Ectodermal cell (in vitro differentiated cells): ENCODE measurements around the gene UBXN7.
"Not testable (repeated sequence)": the region's sequence is repeated elsewhere in the genome, so short reads cannot be mapped to it uniquely, and the experiment has no call there.

Experiments used
- H3K27ac ChIP-seq: 2 replicates; pipeline ENCODE4 v1.7.0; 2013; ENCODE audit warnings: mild to moderate bottlenecking, low read depth, low read length; ENCODE audit not compliant: insufficient read depth, poor library complexity, severe bottlenecking
- H3K27me3 ChIP-seq: 2 replicates; pipeline ENCODE4 v1.7.0; 2013; ENCODE audit warnings: mild to moderate bottlenecking, low read length; ENCODE audit not compliant: insufficient read depth, control insufficient read depth, poor library complexity, severe bottlenecking
- H3K36me3 ChIP-seq: one replicate; pipeline ENCODE4 v1.7.0; 2013; ENCODE audit warnings: low read length; ENCODE audit not compliant: control insufficient read depth, insufficient read depth
- H3K4me1 ChIP-seq: one replicate; pipeline ENCODE4 v1.7.0; 2013; ENCODE audit warnings: low read length; ENCODE audit not compliant: control insufficient read depth, insufficient read depth
- H3K4me3 ChIP-seq: 2 replicates; pipeline ENCODE4 v1.7.0; 2013; ENCODE audit warnings: low read depth, low read length, control low read depth; ENCODE audit not compliant: insufficient read depth
- H3K9me3 ChIP-seq: 2 replicates; pipeline ENCODE4 v1.7.0; 2013; ENCODE audit warnings: mild to moderate bottlenecking, low read length, moderate library complexity; ENCODE audit not compliant: control insufficient read depth
- WGBS, 2 experiments: methylation state at CpG; one replicate each; pipeline ENCODE4 v1.1.7; 2013; ENCODE audit warnings: missing lambda C conversion rate in 2 of 2; 5-methylcytosine and 5-hydroxymethylcytosine counted together

UBXN7 gene

DNA sequence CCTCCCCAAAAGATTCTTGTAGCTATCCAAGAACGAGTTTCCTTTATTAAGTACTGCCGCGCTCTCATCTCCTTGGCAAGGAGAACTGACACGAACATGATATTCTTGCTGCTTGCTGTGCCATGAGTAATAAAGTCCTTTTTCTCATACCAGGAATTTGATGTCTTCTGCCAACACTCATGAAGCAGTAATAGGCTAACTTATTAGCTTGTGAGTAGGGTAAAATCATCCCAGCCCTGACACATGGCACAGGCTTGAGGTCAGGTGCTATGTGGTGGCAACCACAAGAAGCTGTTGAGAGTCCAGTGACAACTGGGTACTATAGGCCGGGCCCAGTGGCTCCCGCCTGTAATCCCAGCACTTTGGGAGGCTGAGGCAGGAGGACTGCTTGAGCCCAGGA is 22.7 kb upstream of the UBXN7 start:
- no peaks in the 10 kb centered on the region for H3K9me3 ChIP-seq
- no peaks in the 10 kb centered on the region for H3K27me3 ChIP-seq
- WGBS, 2 experiments, result 94% methylated on average over 6 of the region's 6 CpGs
- H3K4me1 ChIP-seq, result no peaks in the 10 kb centered on the region
- H3K27ac ChIP-seq, result no peak overlapping the region
- H3K4me3 ChIP-seq, result no peak overlapping the region
- H3K36me3 ChIP-seq, result no peaks in the 10 kb centered on the region

DNA sequence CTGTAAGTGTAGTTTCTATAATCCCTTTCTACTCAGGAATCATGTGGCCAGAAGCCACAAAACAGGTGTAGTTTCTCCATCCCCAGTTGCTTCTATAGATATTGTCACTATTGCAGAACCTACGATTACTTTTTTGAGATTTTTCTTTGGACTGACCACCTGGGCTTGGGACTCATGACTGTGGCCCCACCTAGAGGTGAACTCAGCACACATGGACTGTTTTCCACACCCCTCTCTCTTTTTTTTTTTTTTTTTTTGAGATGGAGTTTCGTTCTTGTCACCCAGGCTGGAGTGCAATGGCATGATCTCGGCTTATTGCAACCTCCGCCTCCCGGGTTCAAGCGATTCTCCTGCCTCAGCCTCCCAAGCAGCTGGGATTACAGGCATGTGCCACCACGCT is 13.2 kb upstream of the UBXN7 start:
- 87 to 91% methylated on average over 7 of the region's 7 CpGs for WGBS, 2 experiments
- not testable (repeated sequence) for H3K36me3 ChIP-seq, H3K4me1 ChIP-seq, H3K9me3 ChIP-seq, H3K27me3 ChIP-seq, H3K27ac ChIP-seq, H3K4me3 ChIP-seq

DNA sequence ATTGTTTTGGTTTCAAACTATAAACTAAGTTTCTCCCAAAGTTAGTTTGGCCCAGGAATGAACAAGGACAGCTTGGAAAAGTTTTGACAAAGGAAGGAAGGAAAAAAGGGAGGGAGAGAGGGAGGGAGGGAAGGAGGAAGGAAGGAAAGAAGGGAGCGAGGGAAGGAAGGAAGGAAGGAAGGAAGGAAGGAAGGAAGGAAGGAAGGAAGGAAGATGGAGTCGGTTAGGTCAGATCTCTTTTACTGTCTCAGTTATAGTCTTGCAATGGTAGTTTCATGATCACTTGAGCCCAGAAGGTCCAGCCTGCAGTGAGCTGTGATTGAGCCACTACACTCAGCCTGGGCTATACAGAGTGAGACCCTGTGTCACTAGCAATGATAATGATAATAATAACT is 12.3 kb upstream of the UBXN7 start:
- Histone ChIP-seq H3K4me3 (no peak overlapping the region), H3K9me3 (no peaks in the 10 kb centered on the region), H3K4me1 (no peaks in the 10 kb centered on the region), H3K36me3 (no peaks in the 10 kb centered on the region), H3K27me3 (no peaks in the 10 kb centered on the region), H3K27ac (no peak overlapping the region)
- WGBS, 2 experiments, result 92 to 95% methylated on average over 2 of the region's 2 CpGs

DNA sequence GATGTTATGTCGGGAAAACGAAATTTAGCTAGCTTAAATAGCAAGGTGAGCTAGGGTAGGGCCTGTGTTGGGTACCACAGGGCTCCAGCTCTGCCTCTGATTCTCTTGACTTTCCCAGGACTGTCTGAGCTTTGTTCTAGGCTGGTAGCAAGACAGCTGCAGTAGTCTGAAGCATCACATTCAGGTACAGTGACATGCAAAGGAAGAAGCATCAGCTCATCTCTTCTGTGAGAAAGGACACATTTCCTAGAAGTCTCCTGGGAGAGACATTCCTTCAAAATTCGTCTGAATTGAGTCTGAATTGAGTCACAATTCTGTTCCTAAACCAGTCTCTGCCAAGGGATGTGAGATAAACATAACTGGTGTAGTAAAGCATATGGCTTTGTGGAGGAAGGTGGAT is 8.5 kb upstream of the UBXN7 start:
- Histone ChIP-seq H3K27me3 (no peaks in the 10 kb centered on the region), H3K4me3 (no peak overlapping the region), H3K4me1 (no peaks in the 10 kb centered on the region), H3K36me3 (no peaks in the 10 kb centered on the region), H3K9me3 (no peaks in the 10 kb centered on the region), H3K27ac (no peak overlapping the region)
- 75 to 80% methylated on average over 3 of the region's 3 CpGs for WGBS, 2 experiments

DNA sequence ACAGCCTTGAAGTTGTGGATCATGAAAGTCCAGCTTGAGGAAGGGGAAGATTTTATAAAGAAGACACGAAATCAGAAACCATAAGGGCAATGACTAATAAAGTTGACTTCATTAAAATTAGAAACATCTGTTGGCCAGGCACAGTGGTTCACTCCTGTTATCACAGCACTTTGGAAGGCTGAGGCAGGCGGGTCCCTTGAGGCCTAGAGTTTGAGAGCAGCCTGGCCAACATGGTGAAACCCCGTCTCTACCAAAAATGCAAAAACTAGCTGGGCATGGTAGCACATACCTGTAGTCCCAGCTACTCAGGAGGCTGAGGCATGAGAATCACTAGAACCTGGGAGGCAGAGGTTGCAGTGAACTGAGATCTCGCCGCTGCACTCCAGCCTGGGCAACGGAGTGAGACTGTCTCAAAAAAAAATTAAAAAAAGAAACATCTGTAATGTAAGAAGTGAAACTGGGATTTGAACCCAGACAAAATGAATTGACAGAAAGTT is 7.9 kb upstream of the UBXN7 start:
- Histone ChIP-seq H3K27me3 (no peaks in the 10 kb centered on the region), H3K27ac (no peak overlapping the region), H3K4me1 (no peaks in the 10 kb centered on the region), H3K36me3 (no peaks in the 10 kb centered on the region), H3K9me3 (no peaks in the 10 kb centered on the region), H3K4me3 (no peak overlapping the region)
- WGBS, 2 experiments, result 92% methylated on average over 6 of the region's 6 CpGs

DNA sequence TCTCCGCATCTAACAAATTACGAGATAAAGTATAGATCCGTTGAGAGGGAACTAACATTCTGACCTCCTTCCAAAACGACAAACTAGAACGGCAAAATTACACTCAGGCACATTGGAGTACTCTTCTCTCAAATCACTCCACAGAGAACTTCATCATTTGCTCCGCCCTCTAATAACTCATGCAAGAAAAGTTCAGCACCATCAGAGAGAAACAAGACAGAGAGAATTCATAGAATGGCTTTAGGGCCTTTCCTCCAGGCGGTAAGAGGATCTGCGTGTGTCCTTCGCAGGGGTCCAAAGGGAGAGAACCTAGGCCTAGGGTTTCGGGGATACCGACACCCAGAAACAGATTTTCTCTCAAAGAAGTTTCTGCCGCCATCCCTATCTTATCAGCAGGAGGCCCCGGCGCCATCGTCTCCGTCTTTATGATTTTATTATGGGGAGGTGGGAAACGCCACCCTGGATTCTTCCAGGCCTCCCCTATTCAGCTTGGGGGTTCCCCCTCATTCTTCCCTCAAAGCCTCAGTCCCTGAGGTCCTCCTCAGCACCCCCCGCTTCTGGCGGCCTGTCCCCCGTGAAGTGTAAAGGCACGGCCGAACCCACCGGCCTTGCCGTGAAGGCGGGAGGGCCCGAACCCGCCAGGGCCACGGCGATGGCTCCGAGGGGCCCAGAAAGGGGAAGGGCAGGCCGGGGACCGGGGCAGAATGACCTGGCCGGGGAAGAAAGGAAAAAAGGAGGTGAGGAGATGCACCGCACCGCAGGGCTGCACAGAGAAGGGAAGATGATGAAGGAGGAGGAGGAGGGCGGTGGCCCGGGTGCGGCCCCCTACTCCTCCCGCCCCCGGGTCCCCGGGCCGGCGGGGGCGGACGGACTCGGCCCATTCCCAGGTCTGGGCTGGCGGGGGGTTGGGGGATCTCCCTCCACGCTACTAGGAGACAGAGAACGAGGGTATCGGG is 768 bp downstream of the UBXN7 start:
- Histone ChIP-seq H3K27me3 (no peaks in the 10 kb centered on the region), H3K36me3 (peaks cover 14% of the 10 kb centered on the region), H3K9me3 (no peaks in the 10 kb centered on the region), H3K27ac (peak overlapping the region; percentile 88), H3K4me1 (no peaks in the 10 kb centered on the region), H3K4me3 (peak overlapping the region; percentile 98)
- 3% methylated on average over 50 of the region's 50 CpGs for WGBS, 2 experiments

DNA sequence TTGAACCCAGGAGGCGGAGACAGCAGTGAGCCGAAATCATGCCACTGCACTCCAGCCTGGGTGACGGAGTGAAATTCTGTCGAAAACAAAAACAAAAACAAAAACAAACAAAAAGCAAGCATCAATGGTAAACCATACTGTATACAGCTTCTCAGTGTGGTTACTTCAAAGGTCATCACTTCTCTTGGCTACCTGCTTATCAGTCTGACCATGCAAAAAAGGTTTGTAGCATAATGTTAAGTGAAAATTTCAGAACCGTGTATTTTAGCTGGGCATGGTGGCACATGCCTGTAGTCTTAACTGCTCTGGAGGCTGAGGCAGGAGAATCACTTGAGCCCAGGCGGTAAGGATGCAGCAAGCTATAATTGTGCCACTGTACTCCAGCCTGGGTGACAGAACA is 4.2 kb downstream of the UBXN7 start:
- 95% methylated on average over 6 of the region's 6 CpGs for WGBS, 2 experiments
- H3K27me3 ChIP-seq, result no peaks in the 10 kb centered on the region
- H3K9me3 ChIP-seq, result no peaks in the 10 kb centered on the region
- no peak overlapping the region for H3K4me3 ChIP-seq
- no peaks in the 10 kb centered on the region for H3K4me1 ChIP-seq
- H3K36me3 ChIP-seq, result peaks cover 15% of the 10 kb centered on the region
- no peak overlapping the region for H3K27ac ChIP-seq

DNA sequence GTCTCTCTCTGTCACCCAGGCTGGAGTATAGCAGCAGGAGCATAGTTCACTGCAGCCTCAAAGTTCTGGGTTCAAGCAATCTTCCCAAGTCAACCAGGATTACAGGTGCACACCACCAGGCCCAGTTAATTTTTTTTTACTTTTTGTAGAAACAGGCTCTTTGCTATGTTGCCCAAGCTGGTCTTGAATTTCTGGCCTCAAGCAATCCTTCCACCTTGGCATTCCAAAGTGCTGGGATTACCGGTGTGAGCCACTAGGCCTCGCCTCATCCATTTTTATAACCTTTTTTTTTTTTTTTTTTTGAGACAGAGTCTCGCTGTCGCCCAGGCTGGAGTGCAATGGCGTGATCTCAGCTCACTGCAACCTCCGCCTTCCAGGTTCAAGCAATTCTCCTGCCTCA is 7.8 kb downstream of the UBXN7 start:
- not testable (repeated sequence) for H3K4me1 ChIP-seq, H3K9me3 ChIP-seq, H3K27me3 ChIP-seq, H3K27ac ChIP-seq, H3K4me3 ChIP-seq
- WGBS, 2 experiments, result 83 to 92% methylated on average over 6 of the region's 6 CpGs
- H3K36me3 ChIP-seq, result peaks cover 15% of the 10 kb centered on the region

DNA sequence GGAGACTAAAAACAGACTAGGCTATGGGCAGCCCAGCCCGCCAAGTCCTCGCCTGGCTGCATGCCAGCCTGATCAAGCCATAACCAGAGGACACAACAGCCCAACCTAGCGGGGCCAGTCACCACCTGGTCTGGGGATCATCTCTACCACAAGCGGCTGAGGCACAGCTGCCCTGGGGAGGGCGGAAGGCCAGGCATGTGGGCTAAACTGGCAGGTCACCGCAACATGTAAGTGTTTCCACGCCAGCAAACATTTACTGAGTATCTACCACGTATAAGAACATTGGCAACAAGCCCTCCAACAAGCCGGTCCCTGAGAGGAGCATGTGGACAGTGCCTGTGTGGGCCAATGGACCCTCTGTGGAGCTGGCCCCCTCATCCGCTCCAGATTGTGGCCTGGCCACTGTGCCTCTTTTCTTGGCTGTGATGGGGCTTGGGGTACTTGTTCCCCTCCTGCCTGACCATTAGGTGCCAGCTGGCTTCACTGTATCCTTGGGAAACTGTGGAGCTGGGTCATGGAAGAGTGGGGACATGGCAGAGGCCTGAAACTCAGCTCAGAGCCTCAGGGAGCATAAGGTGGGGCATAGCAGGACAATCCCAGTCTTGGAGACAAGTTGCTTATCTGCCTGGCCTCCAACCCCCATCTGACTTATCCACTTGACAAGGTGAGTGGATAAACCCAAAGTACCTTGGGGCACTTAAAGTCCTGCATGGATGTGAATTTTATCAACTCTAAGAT is 9.0 kb downstream of the UBXN7 start:
- Histone ChIP-seq H3K36me3 (peaks cover 15% of the 10 kb centered on the region), H3K27ac (no peak overlapping the region), H3K4me3 (no peak overlapping the region), H3K9me3 (no peaks in the 10 kb centered on the region), H3K4me1 (no peaks in the 10 kb centered on the region), H3K27me3 (no peaks in the 10 kb centered on the region)
- WGBS, 2 experiments, result 95% methylated on average over 10 of the region's 10 CpGs

DNA sequence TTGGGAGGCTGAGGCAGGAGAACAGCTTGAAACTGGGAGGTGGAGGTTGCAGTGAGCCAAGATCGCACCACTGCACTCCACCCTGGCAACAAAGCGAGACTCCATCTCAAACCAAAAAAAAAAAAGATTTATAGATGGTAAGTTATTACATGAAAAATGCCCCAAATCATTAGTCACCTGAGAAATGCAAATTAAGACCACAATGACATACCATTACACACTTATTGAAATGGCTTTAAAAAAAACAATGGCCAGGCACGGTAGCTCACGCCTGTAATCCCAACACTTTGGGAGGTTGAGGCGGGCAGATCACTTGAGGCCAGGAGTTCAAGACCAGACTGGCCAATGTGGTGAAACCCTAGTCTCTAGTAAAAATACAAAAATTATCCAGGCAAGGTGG is 10.6 kb downstream of the UBXN7 start:
- not testable (repeated sequence) for H3K9me3 ChIP-seq, H3K27me3 ChIP-seq, H3K36me3 ChIP-seq, H3K4me3 ChIP-seq, H3K4me1 ChIP-seq, H3K27ac ChIP-seq
- 96% methylated on average over 4 of the region's 5 CpGs for WGBS, 2 experiments
